ENCODE results near the gene ZNF841. TPM values are rescaled to one million over a fixed set of nuclear protein-coding genes. Genes with fewer than 3 reads are reported as not detected.
A peak's percentile ranks its signal among the peaks of the same experiment; 100 is the strongest.

ZNF841 gene
- total and polyA plus RNA-seq, 9 of the 15 experiments (the other 6 are each of a cell fraction or from before 2014, with no cell fraction given), result 3.1 to 17.1 (median 11.0) TPM

DNA sequence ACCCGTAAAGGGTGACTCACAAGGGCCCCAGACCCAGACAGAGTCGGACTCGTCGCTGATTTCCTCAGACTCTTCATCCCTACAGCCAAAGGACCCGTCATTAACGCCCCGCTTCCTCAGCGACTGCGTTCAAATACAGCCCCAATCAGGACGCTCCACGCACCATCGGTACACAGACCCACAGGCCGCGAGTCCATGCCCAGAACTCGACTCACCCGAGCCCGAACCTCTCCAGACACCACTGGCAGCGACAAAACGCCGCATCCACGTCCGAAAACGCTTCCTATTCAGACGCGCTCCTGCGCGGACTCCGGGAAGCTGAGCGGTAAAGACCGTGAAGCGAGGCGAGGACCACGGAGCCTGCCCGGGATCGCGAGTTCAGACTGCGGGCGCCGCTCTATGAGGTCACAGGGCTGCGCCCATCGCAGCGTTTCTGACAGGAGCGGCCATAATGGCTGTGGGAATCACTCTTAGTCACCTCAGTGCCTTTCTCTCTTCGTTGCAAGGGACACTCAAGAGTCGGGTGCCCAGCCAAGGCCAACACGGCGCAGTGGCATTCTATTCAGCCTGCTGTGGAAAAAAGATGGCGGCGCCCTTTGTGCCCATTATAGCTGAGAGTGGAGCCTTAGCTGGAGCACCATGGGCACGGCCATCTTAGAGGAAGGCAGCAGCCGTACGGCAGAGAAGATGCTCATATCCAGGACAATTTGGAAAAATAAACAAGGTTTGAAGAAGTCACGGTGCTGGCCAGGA, 67.4 kb downstream of the ZNF841 start, which contains the start of gene ZNF614 (continued):
- peak; percentile 15; the same call in 1 of the 2 replicates for TF ChIP-seq TGIF2 (CRISPR knock-in tag; IDR thresholded peaks at IDR 0.05)
- 0 out of 2 replicates have a peak, but pooled peaks have one; percentile 36 for TF ChIP-seq CC2D1A (IDR thresholded peaks at IDR 0.05)
- TF ChIP-seq ZFX (CRISPR knock-in tag; IDR thresholded peaks at IDR 0.05), result peak; percentile 91
- no peak for TF ChIP-seq ZNF445 (CRISPR knock-in tag; IDR thresholded peaks at IDR 0.05; ENCODE audit: low read depth)
- TF ChIP-seq KLF16 (IDR thresholded peaks at IDR 0.05), result no peak
- TF ChIP-seq MCM3 (IDR thresholded peaks at IDR 0.05), result no peak
- no peak for TF ChIP-seq ZNF695 (CRISPR knock-in tag; IDR thresholded peaks at IDR 0.05)
- TF ChIP-seq, protein P1, sequence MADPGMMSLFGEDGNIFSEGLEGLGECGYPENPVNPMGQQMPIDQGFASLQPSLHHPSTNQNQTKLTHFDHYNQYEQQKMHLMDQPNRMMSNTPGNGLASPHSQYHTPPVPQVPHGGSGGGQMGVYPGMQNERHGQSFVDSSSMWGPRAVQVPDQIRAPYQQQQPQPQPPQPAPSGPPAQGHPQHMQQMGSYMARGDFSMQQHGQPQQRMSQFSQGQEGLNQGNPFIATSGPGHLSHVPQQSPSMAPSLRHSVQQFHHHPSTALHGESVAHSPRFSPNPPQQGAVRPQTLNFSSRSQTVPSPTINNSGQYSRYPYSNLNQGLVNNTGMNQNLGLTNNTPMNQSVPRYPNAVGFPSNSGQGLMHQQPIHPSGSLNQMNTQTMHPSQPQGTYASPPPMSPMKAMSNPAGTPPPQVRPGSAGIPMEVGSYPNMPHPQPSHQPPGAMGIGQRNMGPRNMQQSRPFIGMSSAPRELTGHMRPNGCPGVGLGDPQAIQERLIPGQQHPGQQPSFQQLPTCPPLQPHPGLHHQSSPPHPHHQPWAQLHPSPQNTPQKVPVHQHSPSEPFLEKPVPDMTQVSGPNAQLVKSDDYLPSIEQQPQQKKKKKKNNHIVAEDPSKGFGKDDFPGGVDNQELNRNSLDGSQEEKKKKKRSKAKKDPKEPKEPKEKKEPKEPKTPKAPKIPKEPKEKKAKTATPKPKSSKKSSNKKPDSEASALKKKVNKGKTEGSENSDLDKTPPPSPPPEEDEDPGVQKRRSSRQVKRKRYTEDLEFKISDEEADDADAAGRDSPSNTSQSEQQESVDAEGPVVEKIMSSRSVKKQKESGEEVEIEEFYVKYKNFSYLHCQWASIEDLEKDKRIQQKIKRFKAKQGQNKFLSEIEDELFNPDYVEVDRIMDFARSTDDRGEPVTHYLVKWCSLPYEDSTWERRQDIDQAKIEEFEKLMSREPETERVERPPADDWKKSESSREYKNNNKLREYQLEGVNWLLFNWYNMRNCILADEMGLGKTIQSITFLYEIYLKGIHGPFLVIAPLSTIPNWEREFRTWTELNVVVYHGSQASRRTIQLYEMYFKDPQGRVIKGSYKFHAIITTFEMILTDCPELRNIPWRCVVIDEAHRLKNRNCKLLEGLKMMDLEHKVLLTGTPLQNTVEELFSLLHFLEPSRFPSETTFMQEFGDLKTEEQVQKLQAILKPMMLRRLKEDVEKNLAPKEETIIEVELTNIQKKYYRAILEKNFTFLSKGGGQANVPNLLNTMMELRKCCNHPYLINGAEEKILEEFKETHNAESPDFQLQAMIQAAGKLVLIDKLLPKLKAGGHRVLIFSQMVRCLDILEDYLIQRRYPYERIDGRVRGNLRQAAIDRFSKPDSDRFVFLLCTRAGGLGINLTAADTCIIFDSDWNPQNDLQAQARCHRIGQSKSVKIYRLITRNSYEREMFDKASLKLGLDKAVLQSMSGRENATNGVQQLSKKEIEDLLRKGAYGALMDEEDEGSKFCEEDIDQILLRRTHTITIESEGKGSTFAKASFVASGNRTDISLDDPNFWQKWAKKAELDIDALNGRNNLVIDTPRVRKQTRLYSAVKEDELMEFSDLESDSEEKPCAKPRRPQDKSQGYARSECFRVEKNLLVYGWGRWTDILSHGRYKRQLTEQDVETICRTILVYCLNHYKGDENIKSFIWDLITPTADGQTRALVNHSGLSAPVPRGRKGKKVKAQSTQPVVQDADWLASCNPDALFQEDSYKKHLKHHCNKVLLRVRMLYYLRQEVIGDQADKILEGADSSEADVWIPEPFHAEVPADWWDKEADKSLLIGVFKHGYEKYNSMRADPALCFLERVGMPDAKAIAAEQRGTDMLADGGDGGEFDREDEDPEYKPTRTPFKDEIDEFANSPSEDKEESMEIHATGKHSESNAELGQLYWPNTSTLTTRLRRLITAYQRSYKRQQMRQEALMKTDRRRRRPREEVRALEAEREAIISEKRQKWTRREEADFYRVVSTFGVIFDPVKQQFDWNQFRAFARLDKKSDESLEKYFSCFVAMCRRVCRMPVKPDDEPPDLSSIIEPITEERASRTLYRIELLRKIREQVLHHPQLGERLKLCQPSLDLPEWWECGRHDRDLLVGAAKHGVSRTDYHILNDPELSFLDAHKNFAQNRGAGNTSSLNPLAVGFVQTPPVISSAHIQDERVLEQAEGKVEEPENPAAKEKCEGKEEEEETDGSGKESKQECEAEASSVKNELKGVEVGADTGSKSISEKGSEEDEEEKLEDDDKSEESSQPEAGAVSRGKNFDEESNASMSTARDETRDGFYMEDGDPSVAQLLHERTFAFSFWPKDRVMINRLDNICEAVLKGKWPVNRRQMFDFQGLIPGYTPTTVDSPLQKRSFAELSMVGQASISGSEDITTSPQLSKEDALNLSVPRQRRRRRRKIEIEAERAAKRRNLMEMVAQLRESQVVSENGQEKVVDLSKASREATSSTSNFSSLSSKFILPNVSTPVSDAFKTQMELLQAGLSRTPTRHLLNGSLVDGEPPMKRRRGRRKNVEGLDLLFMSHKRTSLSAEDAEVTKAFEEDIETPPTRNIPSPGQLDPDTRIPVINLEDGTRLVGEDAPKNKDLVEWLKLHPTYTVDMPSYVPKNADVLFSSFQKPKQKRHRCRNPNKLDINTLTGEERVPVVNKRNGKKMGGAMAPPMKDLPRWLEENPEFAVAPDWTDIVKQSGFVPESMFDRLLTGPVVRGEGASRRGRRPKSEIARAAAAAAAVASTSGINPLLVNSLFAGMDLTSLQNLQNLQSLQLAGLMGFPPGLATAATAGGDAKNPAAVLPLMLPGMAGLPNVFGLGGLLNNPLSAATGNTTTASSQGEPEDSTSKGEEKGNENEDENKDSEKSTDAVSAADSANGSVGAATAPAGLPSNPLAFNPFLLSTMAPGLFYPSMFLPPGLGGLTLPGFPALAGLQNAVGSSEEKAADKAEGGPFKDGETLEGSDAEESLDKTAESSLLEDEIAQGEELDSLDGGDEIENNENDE (IDR thresholded peaks at IDR 0.05; ENCODE audit: low read depth, low read length), result no peak
- TF ChIP-seq, protein P2, sequence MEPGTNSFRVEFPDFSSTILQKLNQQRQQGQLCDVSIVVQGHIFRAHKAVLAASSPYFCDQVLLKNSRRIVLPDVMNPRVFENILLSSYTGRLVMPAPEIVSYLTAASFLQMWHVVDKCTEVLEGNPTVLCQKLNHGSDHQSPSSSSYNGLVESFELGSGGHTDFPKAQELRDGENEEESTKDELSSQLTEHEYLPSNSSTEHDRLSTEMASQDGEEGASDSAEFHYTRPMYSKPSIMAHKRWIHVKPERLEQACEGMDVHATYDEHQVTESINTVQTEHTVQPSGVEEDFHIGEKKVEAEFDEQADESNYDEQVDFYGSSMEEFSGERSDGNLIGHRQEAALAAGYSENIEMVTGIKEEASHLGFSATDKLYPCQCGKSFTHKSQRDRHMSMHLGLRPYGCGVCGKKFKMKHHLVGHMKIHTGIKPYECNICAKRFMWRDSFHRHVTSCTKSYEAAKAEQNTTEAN (CRISPR knock-in tag; IDR thresholded peaks at IDR 0.05), result no peak
- TF ChIP-seq HLTF (IDR thresholded peaks at IDR 0.05), result no peak
- no peak for TF ChIP-seq SMAD2 (IDR thresholded peaks at IDR 0.05; ENCODE audit: low read depth, low read length)
- no peak for TF ChIP-seq ZNF41 (CRISPR knock-in tag; conservative IDR thresholded peaks at IDR 0.05)
- TF ChIP-seq, protein P3, sequence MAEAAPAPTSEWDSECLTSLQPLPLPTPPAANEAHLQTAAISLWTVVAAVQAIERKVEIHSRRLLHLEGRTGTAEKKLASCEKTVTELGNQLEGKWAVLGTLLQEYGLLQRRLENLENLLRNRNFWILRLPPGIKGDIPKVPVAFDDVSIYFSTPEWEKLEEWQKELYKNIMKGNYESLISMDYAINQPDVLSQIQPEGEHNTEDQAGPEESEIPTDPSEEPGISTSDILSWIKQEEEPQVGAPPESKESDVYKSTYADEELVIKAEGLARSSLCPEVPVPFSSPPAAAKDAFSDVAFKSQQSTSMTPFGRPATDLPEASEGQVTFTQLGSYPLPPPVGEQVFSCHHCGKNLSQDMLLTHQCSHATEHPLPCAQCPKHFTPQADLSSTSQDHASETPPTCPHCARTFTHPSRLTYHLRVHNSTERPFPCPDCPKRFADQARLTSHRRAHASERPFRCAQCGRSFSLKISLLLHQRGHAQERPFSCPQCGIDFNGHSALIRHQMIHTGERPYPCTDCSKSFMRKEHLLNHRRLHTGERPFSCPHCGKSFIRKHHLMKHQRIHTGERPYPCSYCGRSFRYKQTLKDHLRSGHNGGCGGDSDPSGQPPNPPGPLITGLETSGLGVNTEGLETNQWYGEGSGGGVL (CRISPR knock-in tag; IDR thresholded peaks at IDR 0.05), result no peak
